ENCODE results near the gene CAPS.

- TF ChIP-seq CTCF (optimal IDR thresholded peaks at IDR 0.05 in 1 of 3, IDR thresholded peaks at IDR 0.05 in 1 of 3, conservative IDR thresholded peaks at IDR 0.05 in 1 of 3; ENCODE audit: extremely low read depth in 1 of 3, insufficient read depth in 2 of 3, low read length in 3 of 3) = no peak
- TF ChIP-seq EZH2 (IDR thresholded peaks at IDR 0.05; ENCODE audit: low read length) = no peak
These were observed 20.0 kb downstream of the CAPS start for GRCh38 chr19:5934069-5934401.

All from keratinocyte (primary cell).